Activated naive CD4-positive, alpha-beta T cell treated with anti-CD3 and anti-CD28 coated beads for 36 hours (primary cell): ENCODE measurements around the gene NKIRAS2. TPM values are rescaled to one million over a fixed set of nuclear protein-coding genes. Genes with fewer than 3 reads are reported as not detected.

Experiments
- CTCF ChIA-PET: fragments of 350-600 bp; sonication (Branson Sonifier 250); formaldehyde crosslinking; loops from one replicate; lab custom pipeline; 2021; ENCODE audit warnings: antibody characterized with exemption; lab: Charles Lee
- DNase-seq: peaks from one replicate; pipeline ENCODE4 v3.0.0-alpha.2; 2020
- H3K27ac Mint-ChIP-seq: one replicate; pipeline ENCODE4 v1.8.0; 2021; ENCODE audit warnings: mild to moderate bottlenecking, mixed read lengths
- H3K27me3 Mint-ChIP-seq: one replicate; pipeline ENCODE4 v1.8.0; 2021; ENCODE audit warnings: low read depth, mixed read lengths
- H3K36me3 Mint-ChIP-seq: one replicate; pipeline ENCODE4 v1.8.0; 2021; ENCODE audit warnings: low read depth, mixed read lengths
- H3K4me1 Mint-ChIP-seq: one replicate; pipeline ENCODE4 v1.8.0; 2021; ENCODE audit warnings: low read depth, mixed read lengths
- H3K4me3 Mint-ChIP-seq: one replicate; pipeline ENCODE4 v1.8.0; 2021; ENCODE audit warnings: mild to moderate bottlenecking, moderate library complexity, mixed read lengths
- H3K9me3 Mint-ChIP-seq: one replicate; pipeline ENCODE4 v1.8.0; 2021; ENCODE audit warnings: mixed read lengths
- intact Hi-C: fragments of 100-400 bp; cut with micrococcal nuclease; formaldehyde crosslinking; loops from one replicate; pipeline ENCODE4 v1.15.1; 2023
- total RNA-seq, 2 experiments: library from RNA; stranded (reverse); gene quantifications; one replicate each; pipeline ENCODE4 v1.2.3, GENCODE V29; 2021

The NKIRAS2 gene
- total RNA-seq, 2 experiments from 2014 or later = 12.4 to 13.2 TPM

DNA sequence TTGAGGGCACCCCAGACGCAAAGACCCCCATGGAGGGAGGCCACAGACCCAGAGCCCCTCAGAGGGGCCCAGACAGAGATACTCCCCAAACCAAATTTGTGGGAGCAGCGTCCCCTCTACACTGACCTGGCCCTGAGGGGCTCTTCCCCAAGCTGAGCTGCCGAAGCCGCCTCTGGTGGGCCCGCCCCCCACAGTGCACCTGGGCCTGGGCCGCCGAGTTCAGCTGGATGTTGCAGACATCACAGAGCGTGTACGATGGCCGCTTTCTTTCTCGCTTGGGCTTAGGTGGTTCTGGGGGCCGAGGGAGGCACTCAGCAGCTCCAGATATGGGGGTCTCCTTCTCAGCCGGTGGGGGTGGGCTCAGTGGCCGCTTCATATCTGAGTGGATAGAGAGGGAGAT, 42.8 kb downstream of the NKIRAS2 start:
- intact Hi-C loops = loop anchor here (1.0 kb wide), 2 partner anchors 37 to 96 kb away; partner anchors contain the start of gene CNP
- no peak overlapping the region for H3K27ac Mint-ChIP-seq

DNA sequence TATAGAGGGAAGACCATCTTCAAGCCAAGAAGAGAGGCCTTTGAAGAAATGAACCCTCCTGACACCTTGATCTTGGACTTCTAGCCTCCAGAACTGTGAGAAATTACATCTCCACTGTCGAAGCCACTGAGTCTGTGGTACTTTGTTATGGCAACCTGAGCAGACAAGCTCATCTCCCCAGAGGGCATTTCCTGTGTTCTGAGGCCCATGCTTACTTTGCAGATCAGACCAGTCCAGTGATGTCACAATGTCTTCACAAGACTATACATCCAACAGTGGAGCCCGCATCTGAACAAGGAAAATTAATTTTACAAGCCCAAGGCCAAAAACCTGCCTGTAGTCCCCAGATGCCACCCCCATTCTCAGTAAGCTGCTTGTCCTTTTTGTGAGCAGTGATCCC, 45.3 kb downstream of the NKIRAS2 start:
- peaks cover 16% of the 10 kb centered on the region for H3K4me1 Mint-ChIP-seq
- CTCF ChIA-PET = interaction anchor here (0.6 to 4.5 kb wide), 22 partner anchors 10 to 854 kb away, joined by 3 to 38 read pairs (median 4); partner anchors contain the start of gene ZNF385C
- H3K36me3 Mint-ChIP-seq = no peaks in the 10 kb centered on the region
- intact Hi-C loops = no loop called here
- H3K27ac Mint-ChIP-seq = no peak overlapping the region
- no peaks in the 10 kb centered on the region for H3K9me3 Mint-ChIP-seq
- DNase-seq = no peak
- H3K27me3 Mint-ChIP-seq = no peaks in the 10 kb centered on the region
- no peak overlapping the region for H3K4me3 Mint-ChIP-seq

More for the DNA sequence above, 42.8 kb downstream of the NKIRAS2 start:
- H3K4me3 Mint-ChIP-seq = no peak overlapping the region
- H3K4me1 Mint-ChIP-seq = peaks cover 16% of the 10 kb centered on the region
- no peaks in the 10 kb centered on the region for H3K27me3 Mint-ChIP-seq
- CTCF ChIA-PET = interaction anchor here (3.8 kb wide), 1 partner anchor 38 kb away, joined by 23 read pairs; no protein-coding TSS in a partner anchor
- H3K9me3 Mint-ChIP-seq = no peaks in the 10 kb centered on the region
- DNase-seq = no peak
- H3K36me3 Mint-ChIP-seq = no peaks in the 10 kb centered on the region

DNA sequence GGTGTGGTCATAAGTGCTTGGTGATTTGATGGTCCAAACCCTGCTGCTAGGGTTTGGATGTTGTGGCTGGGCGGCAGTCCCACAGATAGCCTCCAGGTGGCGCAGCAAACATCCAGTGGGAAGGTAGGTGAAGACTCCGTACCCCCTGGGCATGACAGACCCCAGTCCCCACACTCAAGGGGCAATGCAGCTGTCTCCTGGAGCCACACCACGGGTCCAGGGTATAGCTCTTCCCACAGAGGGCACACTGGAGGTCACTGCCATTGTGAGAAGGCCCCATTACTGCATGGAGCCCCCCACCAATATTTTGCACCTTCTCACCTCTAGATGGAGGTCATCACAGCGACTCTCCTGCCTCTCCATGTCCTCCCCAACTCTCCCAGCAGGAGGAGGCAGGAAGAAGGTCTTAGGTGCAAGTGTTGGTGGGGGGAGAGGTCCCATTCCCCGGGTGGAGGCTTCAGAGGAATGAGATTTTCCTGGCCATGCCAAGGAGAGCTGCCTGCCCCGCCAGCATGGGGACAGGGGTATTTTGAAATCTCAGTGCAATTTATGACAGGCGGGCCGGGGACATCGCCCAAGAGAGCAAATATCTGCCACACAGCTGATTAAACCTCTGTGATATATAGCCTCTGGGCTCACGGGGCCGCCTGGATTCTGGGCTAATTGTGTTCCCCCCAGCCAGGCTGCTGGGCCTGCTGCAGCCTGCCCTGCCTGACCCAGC, 47.6 kb downstream of the NKIRAS2 start:
- Mint-ChIP-seq H3K27me3 (peaks cover 15% of the 10 kb centered on the region), H3K4me3 (no peak overlapping the region), H3K9me3 (no peaks in the 10 kb centered on the region), H3K27ac (no peak overlapping the region), H3K4me1 (peaks cover 22% of the 10 kb centered on the region), H3K36me3 (no peaks in the 10 kb centered on the region)
- intact Hi-C loops = loop anchor here (1.0 to 2.0 kb wide), 4 partner anchors 34 to 339 kb away; partner anchors contain the start of gene KCNH4
- CTCF ChIA-PET = interaction anchor here (0.7 to 4.5 kb wide), 20 partner anchors 9 to 114 kb away, joined by 3 to 38 read pairs (median 5); no protein-coding TSS in a partner anchor
- DNase-seq = peak; percentile 83

DNA sequence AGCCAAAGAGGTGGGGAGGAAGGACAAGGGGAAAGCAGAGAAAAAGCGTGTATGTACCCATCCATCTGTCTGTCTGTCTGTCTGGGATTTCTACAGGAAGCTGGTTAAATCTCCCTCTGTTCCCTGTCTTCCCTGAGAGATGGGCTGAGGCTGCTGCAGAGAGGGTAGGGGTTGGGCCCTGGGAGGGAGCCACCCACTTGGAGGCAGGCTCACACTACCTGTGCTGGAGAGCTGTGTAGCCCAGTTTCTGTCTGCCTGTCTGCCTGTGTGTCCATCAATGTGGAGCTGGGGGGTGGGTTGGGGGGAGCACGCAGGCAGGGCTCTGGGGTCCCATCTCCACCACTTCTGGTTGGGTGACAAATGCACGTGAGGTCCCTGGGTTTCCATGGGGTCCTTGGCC, 49.1 kb downstream of the NKIRAS2 start:
- no peak overlapping the region for H3K4me3 Mint-ChIP-seq
- peaks cover 26% of the 10 kb centered on the region for H3K27me3 Mint-ChIP-seq
- intact Hi-C loops = no loop called here
- DNase-seq = no peak
- H3K36me3 Mint-ChIP-seq = no peaks in the 10 kb centered on the region
- CTCF ChIA-PET = interaction anchor here (0.7 to 2.7 kb wide), 7 partner anchors 29 to 199 kb away, joined by 3 to 11 read pairs (median 4); partner anchors contain the start of gene ZNF385C
- no peaks in the 10 kb centered on the region for H3K9me3 Mint-ChIP-seq
- no peak overlapping the region for H3K27ac Mint-ChIP-seq
- peaks cover 16% of the 10 kb centered on the region for H3K4me1 Mint-ChIP-seq

DNA sequence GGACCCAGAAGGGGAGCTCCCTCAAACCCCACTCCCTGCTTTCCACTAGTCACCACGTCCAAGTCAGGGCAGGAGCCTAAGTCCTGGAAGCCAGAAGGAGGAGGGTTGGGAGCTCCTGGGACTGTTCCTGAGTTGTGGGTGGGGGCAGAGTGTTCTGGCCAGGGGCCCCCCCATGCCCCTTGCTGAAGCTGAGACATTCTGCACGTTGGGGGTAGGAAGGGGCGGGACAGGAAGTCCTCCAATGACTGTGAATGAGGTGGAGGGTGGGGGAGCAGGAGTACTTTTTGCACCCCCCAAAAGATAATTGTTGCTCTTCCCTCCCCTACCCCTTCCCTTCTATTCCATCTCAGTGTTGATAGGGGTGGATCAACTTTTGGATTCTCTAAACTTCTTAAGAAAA, 51.9 kb downstream of the NKIRAS2 start:
- peak overlapping the region; percentile 34 for H3K4me3 Mint-ChIP-seq
- no peak overlapping the region for H3K27ac Mint-ChIP-seq
- DNase-seq = no peak
- no peaks in the 10 kb centered on the region for H3K36me3 Mint-ChIP-seq
- intact Hi-C loops = no loop called here
- CTCF ChIA-PET = interaction anchor here (0.9 to 1.8 kb wide), 3 partner anchors 42 to 54 kb away, joined by 3 to 4 read pairs (median 4); partner anchors contain the start of gene DNAJC7
- no peaks in the 10 kb centered on the region for H3K9me3 Mint-ChIP-seq
- H3K4me1 Mint-ChIP-seq = peaks cover 8% of the 10 kb centered on the region
- H3K27me3 Mint-ChIP-seq = peaks cover 27% of the 10 kb centered on the region

DNA sequence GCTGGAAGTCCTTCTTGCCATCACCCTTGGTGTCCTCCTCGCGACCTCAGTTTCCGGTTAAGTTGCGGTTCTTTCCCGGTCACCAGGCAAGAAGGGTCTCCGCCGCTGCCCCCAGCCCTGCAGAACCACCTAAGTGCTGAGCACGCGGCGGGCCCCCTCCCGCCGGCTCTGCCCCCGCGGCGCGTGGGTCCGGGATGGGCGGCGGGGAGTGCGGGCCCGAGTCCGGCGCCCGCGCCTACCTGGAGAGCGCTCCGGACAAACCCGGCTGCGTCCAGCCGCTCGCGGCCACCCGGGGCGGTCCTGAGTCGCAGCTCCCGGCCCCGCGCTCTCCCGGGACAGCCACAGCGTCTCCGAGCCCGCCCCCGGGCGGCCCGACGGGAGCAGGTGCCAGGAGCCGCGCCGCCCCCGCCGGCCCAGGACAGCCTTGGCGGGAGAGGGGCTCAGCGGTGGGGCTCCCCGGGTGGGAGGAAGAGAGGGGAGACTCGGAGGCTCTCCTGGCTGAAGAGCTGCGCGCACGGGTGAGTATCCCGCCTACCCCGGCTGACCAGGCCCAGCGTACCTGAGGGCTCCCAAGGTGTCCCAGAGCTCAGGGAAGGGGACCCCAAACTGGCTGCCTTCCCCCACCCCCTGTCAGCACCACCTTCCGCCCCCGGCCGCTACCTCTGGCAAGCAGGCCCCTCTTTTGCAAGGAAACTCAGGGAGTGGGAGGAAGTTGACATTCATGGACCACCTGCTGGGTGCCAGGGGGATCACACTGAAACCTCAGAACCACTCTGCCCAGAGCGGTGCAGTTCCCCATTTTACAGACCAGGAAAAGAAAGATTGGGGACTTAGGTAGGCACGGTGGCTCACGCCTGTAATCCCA, 52.7 kb downstream of the NKIRAS2 start:
- Mint-ChIP-seq H3K27ac (no peak overlapping the region), H3K9me3 (no peaks in the 10 kb centered on the region), H3K4me3 (no peak overlapping the region), H3K36me3 (no peaks in the 10 kb centered on the region), H3K4me1 (peaks cover 8% of the 10 kb centered on the region), H3K27me3 (peaks cover 27% of the 10 kb centered on the region)
- no peak for DNase-seq
- CTCF ChIA-PET = interaction anchor here (0.5 to 1.8 kb wide), 3 partner anchors 26 to 55 kb away, joined by 3 to 4 read pairs (median 4); partner anchors contain the start of gene DNAJC7
- intact Hi-C loops = no loop called here

Other genes with a start within 250 kb of the NKIRAS2 start
- gene JUP, start 233.4 kb upstream of the NKIRAS2 start, total RNA-seq = under 1 TPM; 0.27 to 0.33 TPM
- 1 to 10 TPM; 1.2 to 1.5 TPM for gene P3H4, start 208.1 kb upstream of the NKIRAS2 start, total RNA-seq
- under 1 TPM in 1 of 2 experiments, not detected in 1; 0.36 TPM for gene FKBP10, start 207.1 kb upstream of the NKIRAS2 start, total RNA-seq
- 10 to 100 TPM; 25.9 to 28.1 TPM for gene NT5C3B, start 183.9 kb upstream of the NKIRAS2 start, total RNA-seq
- not detected for gene KLHL10, start 182.3 kb upstream of the NKIRAS2 start, total RNA-seq
- 1 to 10 TPM; 8.9 to 9.6 TPM for gene KLHL11, start 154.7 kb upstream of the NKIRAS2 start, total RNA-seq
- gene ACLY, start 101.1 kb upstream of the NKIRAS2 start, total RNA-seq = 100 to 1,000 TPM; 153 to 161 TPM
- under 1 TPM; 0.55 to 0.79 TPM for gene ODAD4, start 89.5 kb upstream of the NKIRAS2 start, total RNA-seq
- gene CNP, start 53.3 kb upstream of the NKIRAS2 start, total RNA-seq = 10 to 100 TPM; 58.4 to 59.1 TPM
- gene DNAJC7, start 2.7 kb upstream of the NKIRAS2 start, total RNA-seq = 10 to 100 TPM; 74.5 to 76.3 TPM
- gene C17orf113, start 30.5 kb downstream of the NKIRAS2 start, total RNA-seq = under 1 TPM; 0.20 to 0.31 TPM
- under 1 TPM; 0.36 to 0.77 TPM for gene ZNF385C, start 78.4 kb downstream of the NKIRAS2 start, total RNA-seq
- 10 to 100 TPM; 44.4 to 46.3 TPM for gene DHX58, start 92.6 kb downstream of the NKIRAS2 start, total RNA-seq
- 10 to 100 TPM; 57.3 to 59.0 TPM for gene KAT2A, start 101.3 kb downstream of the NKIRAS2 start, total RNA-seq
- gene HSPB9, start 102.7 kb downstream of the NKIRAS2 start, total RNA-seq = not detected
- 10 to 100 TPM; 32.5 to 36.6 TPM for gene RAB5C, start 134.9 kb downstream of the NKIRAS2 start, total RNA-seq
- under 1 TPM; 0.24 to 0.35 TPM for gene KCNH4, start 161.1 kb downstream of the NKIRAS2 start, total RNA-seq
- not detected for gene HCRT, start 165.4 kb downstream of the NKIRAS2 start, total RNA-seq
- 1 to 10 TPM; 9.0 to 9.7 TPM for gene GHDC, start 174.4 kb downstream of the NKIRAS2 start, total RNA-seq